COLO668 (cell line): ENCODE results near the gene CDKAL1.
"Not testable (repeated sequence)": the region's sequence is repeated elsewhere in the genome, so short reads cannot be mapped to it uniquely, and the experiment has no call there.

Experiments used
- DNase-seq: peaks from one replicate; lab custom pipeline; 2025; ENCODE audit not compliant: unreplicated experiment; lab: John Stamatoyannopoulos, UW

The CDKAL1 gene

DNA sequence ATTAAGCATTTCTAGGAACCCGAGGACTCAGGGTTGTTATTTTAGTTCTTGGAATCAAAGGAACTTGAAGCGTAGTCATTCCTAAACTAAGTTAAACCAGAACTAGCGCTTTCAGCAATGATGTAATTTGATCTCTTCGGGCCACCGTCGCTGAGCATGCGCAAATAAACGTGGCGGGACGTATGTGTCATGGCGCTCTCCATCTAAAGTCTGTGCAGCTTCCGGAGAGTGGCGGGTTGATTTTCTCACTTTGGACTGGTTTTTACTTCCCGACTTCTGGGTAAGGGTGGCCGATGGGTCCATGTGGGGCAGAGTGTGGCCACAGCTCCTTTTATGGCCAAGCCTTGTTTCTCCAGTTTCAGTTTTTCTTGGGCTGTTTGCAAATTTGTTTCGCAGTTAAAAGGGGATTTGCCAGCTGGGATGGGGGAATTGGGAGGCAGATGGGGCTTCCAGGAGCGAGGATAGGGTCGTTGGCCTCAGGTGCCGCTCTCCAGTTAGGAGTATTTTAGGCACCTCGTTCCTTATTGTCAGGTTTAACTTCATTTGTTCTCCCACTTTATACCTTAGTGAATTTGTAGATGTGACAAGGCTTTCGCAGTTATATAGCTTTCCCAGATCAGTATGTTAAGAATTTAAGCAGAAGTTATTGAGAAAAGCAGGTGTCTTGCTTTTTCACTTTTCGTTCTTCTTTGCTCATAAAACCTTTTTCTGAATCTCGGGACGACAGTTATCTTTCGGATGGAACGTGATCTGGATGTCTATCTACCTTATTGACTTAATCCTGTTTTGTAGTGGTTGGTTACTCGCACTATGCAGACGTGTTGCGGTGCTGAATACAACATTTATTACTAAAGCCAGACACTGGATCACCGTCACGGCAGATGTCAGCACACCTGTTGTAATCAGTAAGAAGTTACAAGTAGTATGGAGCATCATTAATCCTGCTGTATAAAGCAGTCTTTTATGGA lies at the start of gene CDKAL1:
CDKAL1 (plus strand) TSS at position 163 of the 968 bp plus-strand sequence. CDS start 11,894 bp downstream, outside the sequence.
- DNase-seq = peak; percentile 78

GRCh38 chr6:20486641-20487040 lies 47.6 kb upstream of the CDKAL1 start:
- DNase-seq = no peak

DNA sequence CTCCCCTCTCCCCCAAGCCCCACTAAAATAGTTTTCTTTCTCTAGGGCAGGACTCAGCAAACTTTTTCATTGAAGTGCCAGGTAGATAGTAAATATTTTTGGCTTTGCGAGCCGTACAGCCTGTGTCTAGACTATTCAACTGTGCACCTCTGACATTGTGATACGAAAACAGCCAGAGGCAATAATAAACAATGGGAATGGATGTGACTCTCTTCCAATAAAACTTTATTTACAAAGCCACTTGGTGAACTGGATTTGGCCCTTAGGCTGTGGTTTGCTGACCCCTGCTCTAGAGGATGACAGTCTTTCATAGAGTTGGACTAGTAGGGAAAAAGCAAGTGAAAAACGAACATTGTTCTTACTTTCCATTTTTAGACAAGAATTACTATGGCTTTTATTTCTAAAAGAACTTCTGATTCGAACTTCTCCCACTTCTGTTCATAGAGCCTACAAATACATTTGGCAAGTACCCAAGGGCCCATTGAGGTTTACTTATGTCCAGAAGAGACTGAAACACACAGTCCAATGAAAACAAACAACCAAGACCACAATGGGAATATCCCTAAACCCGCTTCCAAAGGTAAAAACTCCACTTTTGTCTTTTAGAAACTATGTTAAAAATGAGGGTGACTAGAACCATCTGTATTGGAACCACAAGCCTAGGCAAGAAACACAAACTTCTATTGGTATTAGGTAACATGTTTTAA lies 46.4 kb upstream of the CDKAL1 start:
- no peak for DNase-seq

- DNase-seq = no peak
Observed at GRCh38 chr6:20490591-20490990, 43.7 kb upstream of the CDKAL1 start.

DNA sequence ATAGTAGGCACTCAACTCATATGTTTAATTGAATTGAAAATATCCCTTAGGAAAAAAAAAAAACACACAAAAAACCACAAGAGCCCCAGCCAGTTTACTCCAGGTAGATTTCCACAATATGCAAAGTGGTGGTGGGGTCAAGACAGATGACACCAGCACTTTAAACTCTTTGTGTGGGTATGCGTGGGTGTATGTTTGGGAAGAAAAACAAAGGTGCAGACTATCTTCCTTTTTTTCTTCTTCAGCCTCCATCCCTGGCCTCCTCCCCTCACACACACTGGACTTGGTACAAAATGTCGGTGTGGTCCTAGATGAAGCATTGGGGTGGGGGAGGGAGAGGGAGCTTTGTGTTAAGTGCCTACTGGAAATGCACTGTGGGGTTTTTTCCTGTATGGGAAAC lies 42.2 kb upstream of the CDKAL1 start:
- no peak for DNase-seq

DNA sequence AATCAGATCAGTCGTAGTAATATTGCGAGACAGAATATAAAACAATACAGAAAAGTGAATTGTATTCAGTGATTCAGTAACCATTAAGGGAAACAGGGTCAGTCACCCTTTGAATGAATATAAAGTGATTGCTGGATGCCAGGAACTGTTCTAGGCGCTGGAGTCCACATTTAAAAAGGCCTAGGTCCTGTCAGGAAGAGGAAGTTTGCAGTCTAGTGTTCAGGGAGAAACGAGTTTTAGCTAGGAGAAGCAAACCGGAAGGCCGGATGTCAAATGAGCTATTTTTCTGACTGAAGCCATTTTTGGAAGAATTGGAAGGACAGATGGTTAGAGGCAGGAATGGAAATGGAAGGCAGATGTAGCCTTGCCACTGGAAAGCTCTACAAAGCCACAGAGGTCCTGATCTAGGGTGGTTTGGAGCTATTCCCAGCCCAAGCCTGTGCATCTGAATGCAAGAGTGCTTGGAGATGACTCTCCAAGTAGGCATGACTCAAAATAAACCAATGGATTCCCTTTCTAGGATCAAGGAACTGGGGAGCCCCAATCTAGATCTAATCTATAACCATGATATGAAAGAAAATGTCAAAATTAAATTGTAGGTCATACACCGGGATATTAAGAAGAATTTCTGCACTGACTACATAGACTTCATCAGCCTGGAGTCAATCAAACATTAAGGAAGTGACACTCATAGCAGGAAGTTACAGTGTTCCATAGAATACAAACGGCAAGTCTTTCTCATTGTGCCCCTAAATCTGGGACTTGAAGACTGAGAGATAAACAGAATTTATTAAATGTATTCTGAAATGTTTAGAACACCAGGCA lies 36.8 kb upstream of the CDKAL1 start:
- no peak for DNase-seq

DNA sequence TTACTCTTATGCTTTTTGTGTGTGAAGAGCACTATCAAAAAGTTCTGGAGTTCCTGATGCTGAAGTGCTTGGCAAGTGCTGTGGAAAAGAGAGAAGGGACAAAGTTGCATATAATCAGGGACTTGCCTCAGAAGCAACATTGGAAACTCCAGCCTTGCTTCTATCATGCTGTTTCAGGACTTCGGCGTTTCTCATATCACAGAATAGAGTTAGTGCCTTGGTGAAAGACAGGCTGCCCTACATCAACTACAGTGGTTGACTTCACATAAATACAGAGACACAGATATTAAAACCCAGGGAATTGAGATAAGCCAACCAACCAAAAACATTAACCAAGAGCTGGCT lies 36.2 kb upstream of the CDKAL1 start:
- DNase-seq = no peak

DNA sequence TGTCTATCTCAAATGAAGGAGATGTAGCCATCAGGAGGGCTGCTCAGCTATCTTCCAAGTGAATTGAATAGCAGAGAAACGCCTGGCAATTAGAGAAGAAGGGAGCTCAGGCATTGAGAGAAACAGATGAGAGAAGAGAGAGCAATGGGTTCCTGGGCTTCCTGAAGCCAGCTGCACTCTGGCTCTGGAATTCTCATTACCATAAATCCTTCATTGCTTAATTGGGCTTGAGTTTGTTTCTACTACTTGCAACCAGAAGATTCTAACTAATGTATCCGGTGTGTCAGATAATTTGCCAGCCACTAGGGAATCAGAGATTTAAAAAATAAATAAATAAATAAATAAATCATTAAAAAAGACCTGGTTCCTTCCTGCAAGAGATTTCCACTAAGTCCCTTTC lies 25.0 kb upstream of the CDKAL1 start:
- DNase-seq = no peak

DNA sequence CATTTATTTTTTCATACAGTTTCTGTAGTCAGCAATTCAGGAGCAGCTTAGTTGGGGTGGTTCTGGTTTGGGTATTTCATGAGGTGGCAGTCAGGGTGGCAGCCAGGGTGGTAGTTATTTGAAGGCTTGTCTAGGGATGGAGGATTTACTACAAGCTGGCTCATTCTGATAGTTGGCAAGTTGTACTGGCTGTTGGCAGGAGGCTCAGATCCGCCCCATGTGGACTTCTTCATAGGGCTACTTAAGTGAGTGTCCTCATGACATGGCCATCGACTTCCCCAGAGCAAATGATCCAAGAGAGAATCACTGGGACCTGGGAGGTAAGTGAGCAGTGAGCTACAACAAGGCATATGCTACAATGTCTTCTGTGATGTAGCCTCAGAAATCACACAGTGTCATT lies 22.4 kb upstream of the CDKAL1 start:
- DNase-seq = no peak

DNA sequence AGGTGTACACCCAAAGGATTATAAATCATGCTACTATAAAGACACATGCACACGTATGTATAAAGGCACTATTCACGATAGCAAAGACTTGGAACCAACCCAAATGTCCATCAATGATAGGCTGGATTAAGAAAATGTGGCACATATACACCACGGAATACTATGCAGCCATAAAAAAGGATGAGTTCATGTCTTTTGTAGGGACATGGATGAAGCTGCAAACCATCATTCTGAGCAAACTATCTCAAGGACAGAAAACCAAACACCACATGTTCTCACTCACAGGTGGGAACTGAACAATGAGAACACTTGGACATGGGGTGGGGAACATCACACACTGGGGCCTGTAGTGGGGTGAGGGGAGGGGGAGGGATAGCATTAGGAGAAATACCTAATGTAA lies 9.0 kb upstream of the CDKAL1 start:
- DNase-seq = not testable (repeated sequence)

- DNase-seq = not testable (repeated sequence)
Observed at GRCh38 chr6:20529086-20529448, 5.2 kb upstream of the CDKAL1 start.

GRCh38 chr6:20532881-20533280 lies 1.4 kb upstream of the CDKAL1 start:
- no peak for DNase-seq

DNA sequence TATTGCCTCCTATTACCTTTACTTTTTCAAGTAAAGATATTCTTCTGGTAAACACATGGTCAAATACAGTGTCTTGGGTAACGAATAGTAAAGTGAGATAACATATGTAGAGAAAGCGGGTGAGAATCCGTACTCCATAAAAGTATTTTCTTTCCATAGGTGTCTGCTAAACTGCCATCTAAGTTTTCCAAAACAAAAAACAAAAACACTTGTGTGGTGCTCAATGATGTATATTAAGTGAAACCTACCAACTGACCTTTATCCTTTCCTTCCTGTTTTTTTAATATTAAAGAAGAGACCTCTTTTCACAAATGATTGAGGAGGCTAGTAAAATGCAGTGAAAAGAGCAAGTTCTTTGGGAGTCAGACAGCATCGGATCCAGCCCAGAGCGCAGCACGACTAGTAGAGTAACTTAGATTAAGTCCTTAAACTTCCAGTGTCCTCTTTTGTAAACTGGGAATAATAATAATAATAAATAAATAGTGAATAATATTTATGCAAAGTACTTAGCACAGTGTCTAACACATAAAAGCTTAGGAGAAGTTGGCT lies 437 bp upstream of the CDKAL1 start:
- no peak for DNase-seq

- no peak for DNase-seq
Observed at GRCh38 chr6:20538131-20538662, 3.9 kb downstream of the CDKAL1 start.

- DNase-seq = no peak
Observed at GRCh38 chr6:20538907-20539306, 4.7 kb downstream of the CDKAL1 start.

- no peak for DNase-seq
Observed at GRCh38 chr6:20539387-20539786, 5.1 kb downstream of the CDKAL1 start.

GRCh38 chr6:20540683-20541082 lies 6.4 kb downstream of the CDKAL1 start:
- peak; percentile 10 for DNase-seq

DNA sequence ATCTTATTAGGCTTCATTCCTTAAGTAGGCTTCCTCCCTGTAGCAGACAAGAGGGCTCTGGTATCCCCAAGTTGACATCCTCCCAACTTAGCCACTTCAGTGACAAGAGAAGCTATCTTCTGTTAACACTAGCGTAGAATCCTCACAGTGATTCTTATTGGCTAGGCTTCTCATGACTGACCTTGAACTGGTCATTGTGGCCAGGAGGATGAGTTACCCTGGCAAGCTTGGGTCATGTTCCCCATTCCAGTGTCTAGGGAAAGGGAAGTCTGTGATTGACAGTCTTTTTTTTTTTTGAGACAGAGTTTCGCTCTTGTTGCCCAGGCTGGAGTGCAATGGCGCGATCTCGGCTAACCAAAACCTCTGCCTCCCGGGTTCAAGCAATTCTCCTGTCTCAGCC lies 7.1 kb downstream of the CDKAL1 start:
- no peak for DNase-seq

DNA sequence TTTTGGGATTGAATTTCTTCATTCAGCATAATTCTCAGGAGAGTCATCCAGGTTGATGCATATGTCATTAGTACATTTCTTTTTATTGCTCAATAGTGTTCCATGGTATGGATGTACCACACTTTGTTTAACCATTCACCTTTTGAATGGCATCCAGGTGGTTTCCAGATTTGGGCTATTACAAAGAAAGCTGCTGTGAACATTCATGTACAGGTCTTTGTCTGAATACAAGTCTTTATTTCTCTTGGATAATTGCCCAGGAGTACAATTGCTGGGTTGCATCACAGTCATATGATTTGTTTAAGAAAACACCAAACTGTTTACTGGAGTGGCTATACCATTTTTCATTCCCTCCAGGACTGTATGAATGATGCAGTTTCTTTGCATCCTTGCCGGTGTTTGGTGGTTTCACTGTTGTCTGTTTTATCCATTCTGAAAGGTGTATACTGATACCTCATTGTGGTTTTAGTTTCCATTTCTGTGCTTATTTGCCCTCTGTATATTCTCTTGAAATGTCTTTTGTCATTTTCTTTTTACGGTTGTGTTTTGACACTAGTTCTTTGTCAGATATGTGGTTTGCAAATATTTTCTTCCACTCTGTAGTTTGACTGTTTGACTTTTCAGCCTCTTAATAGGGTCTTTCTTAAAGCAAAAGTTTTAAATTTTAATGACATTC lies 8.8 kb downstream of the CDKAL1 start:
- peak; percentile 49 for DNase-seq

- no peak for DNase-seq
Observed at GRCh38 chr6:20548264-20548663, 14.0 kb downstream of the CDKAL1 start.
